ENCODE measurements around the gene NAPB.

- TF ChIP-seq POLR2AphosphoS5 (IDR thresholded peaks at IDR 0.05; ENCODE audit: low read depth, low read length) (no peak), TAF1 (IDR thresholded peaks at IDR 0.05; ENCODE audit: borderline replicate concordance, insufficient read depth, low read length) (no peak), FOXP2 (optimal IDR thresholded peaks at IDR 0.05; ENCODE audit: borderline replicate concordance, extremely low read depth, extremely low read length, insufficient read depth) (no peak)
Measured at GRCh38 chr20:23361119-23361475, 60.2 kb downstream of the NAPB start.
